GM19023 (cell line): Measurements from ENCODE around the gene ZNF385C.

Experiments used
- ATAC-seq: cut with Tn5 transposase; IDR thresholded peaks from one replicate; pipeline ENCODE4 v1.9.1; 2021; ENCODE audit warnings: mild to moderate bottlenecking, moderate library complexity; ENCODE audit not compliant: unreplicated experiment

ZNF385C gene

DNA sequence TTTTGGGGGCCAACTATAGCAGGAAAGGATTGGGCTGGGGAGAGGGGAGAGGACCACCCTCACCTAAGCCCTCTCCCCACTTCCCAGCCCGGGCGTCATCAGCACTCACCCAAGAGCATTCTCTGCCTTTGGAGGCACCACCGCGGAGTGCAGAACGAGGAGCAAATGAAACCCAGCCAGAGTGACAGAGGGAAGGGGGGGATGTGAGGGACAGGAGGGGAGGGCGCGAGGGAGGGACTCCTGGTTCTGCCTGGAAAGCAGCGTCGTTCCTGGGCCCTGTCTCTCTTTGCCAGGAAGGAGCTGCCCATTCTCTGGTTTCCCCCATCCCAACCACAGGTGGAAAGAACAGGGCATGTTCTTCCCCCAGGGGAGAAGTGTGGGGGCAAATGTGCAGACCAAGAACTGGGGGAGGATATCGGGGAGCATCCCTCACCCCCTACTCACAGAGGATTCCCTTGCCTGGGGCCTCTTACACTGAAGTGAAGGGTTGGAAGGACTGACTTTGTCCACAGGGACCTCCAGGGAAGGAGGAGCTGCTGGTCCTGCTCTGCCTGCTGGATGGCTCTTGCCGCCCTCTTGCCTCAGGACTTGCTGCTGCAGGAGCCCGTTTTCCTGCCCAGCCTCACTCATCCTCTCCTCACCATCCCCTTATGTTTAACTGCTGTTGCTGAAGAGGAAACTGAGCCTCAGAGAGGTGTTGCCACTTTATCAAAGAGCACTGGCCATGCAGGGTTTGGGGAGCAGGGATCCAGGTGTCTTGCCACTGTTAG, 44.4 kb downstream of the ZNF385C start:
- no peak for ATAC-seq

DNA sequence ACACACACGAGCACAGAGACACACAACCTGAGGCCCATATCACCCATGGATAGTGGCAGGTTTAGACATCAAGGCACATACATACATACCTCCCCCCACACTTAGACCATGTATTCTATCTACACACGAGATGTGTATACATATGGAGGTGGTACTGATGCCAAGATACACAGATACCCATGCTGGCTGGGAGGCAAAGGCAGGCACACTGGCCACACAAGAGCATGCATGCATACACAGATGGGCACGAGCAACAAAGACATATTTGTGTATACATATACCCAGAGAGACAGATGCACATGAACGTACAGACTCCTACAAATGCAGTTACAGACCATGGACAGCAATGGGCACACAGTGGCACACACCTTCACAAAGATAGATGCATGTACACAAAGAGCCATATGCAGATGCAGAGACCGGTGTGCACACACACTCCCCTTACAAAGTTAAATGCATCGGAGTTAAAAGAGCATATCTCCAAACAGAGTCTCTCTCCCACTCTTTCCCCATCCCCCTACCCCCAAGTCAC, 45.9 kb downstream of the ZNF385C start:
- no peak for ATAC-seq

DNA sequence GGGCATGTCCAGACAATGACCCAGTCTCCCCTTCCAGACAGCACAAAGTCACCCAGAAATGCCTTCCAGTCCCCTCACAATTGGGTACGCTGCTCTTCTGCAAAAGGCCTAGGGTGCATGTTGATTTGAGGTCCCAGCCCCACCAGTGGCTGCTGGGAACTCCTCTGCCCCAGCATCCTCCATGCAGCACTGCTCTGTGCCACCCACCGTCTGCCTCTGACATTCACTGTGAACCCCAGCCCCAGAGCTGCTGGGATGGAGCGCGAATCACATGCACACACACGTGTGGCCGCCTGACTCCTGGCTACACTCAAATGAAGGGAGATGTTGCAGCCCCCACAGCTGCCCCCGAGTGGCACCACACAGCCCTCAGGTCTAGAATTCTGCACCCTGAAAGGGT, 46.6 kb downstream of the ZNF385C start:
- ATAC-seq = no peak

DNA sequence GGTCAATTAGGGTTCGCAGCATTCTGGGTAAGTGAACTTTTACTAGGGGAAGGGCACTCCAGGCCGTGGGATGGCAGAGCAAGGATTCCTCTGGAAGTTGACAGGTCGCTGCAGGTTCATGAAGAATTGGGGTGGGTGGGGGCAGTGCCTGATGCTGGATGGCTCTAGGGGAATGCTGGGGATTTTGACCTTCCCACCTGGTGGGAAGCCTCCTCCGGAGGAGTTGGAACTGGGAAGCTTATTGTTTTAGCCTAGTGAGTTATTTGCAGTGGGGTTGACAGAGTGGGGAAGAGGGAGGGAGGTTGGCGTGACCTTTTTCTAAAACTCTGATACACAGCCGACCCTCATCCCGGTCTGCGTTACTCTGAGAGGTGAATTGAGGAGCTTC, 47.3 kb downstream of the ZNF385C start:
- no peak for ATAC-seq

DNA sequence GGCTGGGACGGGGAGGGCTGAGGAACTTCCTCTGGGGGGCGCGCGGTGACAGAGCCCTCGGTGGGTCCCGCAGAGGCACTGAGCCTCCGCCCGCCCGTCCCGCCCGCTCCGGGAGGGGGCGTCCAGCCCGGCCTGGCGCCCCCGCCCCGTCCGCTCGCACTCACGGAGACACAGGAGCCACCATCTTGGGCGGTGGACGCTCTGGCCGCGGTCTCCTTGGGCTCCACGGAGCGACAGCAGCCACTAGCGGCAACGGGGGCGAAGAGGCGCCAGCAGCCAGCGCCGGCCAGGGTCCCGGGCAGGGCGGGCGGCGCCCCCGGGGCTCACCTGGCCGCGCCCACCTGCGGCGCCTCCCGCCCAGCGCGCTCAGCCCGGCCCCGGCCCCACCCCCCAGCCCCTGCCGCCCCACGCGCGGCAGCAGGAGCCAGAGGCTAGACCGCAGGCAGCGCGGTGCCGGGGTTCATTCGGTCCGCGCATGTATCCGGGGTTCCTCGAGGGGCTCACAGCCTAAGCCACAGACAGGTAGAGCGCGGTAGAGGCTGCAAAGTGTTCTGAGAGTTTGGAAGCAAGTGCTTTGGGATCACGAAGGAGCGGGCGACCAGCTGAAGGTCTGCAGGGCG, 47.8 kb downstream of the ZNF385C start, which contains the start of gene C17orf113:
Gene C17orf113 (minus strand): TSS at position 209 of the 620 bp plus-strand sequence. CDS start 7,225 bp downstream, outside the sequence.
- ATAC-seq = no peak

DNA sequence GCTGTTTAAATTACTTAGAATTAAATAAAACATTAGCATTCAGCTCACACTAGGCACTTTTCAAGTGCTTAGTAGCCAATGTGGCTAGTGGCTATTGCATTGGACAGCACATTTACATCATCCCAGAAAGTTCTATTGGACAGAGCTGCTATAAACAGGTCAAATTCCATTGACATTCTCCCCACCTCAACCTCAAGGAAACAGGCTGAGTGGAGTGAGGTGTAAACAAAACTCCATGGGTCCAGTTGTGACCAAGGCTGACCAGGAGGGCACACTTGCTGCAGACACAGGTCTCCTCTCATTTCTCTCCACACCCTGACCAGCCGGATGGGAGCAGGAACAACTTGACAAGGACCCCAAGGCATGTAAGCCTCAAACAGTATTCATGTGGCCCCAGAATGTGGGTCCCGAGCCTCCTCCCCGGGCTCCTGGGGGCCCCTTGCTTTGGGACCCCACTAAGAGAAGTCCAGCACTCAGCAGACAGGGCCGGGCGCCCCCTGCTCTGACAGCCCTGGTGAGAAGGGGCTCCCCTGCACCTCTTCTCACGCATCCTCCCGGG, 48.4 kb downstream of the ZNF385C start:
- ATAC-seq = no peak

DNA sequence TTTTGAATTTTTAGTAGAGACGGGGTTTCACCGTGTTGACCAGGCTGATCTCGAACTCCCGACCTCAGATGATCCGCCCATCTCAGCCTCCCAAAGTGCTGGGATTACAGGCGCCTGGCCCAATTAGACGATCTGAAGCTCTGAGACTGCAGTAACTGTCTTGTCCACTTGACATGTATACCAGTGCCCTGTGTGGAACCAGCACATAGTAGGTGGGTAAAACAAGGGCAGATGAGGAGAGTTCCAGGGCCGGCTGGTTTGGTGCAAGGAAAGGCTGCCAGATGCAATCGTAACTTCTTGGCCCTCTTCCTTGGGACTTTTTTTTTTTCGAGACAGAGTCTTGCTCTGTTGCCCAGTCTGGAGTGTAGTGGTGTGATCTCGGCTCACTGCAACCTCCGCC, 50.9 kb downstream of the ZNF385C start:
- no peak for ATAC-seq

DNA sequence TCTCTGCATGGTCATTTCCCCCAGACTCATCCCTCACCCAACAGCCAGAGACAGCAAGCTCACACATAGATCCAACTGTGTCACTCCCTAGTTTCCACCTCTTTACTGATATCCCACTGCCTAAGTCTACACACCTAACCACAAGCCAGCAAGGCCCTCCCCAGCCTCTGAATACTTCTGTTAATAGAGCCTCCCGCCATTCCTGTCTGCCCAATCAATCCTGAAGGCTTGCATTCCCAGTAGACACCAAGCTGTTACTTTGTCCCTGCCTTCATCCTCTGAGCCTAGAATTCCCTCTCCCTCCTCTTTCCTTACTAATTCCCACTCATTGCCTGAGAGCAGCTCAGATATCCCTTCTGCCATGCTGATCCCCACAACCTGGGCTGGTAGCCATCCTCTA, 52.6 kb downstream of the ZNF385C start:
- ATAC-seq = no peak

DNA sequence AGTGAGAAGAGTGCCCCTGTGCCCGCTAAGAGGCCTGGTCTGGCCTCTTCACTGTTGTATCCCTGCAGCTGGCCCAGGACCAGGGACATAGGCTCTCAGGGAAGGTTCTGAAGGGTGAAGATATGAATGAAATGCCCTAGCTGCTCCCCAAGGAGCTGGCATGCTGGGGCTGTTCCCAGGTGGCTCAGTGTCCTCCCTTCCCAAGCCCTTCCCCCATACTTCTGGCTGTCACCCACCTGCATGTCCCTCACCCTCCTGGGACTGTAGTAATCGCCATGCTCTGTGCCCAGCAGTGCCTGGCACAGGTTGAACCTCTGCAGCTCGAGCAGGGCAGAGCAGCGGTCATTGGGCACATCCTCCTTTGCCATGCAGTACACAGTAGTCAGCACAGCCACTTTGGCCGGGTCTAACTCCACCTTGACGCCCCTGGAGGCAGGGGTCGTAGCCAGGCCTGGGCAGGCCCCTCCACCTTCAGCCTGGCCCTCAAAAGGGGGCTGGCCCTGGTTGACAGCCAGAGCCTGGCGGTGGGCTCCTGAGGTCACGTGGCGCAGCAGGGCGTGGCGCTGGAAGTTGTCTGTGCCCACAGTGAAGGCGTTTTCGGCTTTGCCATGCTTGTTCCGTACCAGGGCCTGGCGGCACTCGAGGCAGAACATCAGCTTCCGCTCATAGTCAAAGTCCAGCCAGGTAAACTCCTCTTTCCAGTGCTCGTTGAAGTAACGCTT, 55.5 kb downstream of the ZNF385C start:
- no peak for ATAC-seq

DNA sequence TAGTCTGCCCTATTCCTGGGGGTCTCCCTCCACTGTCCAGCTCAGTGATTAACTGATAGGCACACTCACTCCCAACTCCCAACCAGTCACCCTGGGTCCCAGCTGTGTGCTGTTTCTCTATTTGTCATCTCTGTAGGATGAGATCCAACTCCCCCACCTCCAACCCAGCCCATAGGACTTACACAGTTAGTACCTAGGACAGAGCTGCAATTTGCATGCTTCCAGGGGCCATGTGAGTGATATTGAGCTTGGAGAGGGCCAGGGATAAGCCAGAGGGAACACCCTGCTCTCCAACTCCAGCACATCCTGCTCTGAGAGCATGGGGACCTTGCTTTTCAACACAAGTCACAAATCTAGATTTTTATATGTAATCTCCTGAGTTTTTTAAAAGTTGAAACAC, 56.7 kb downstream of the ZNF385C start:
- no peak for ATAC-seq

DNA sequence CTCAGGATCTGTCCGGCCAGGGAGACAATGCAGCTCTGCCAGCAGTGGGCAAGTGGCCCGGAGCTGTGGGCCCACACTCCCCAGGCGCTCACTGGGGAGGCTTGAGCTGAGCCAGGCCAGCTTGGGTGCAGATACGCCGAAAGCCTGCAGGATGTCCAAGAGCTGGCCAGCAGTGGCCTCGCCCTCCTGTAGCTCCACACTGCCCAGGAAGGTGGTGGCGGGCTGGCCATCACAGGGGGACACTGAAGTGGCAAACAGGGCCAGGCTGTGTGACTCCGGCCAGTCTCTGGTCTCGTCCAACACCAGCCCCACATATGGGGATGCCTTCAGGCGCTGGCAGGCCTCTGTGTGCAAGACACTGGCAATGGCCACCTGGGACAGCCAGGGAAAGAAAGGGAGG, 57.5 kb downstream of the ZNF385C start:
- ATAC-seq = no peak

DNA sequence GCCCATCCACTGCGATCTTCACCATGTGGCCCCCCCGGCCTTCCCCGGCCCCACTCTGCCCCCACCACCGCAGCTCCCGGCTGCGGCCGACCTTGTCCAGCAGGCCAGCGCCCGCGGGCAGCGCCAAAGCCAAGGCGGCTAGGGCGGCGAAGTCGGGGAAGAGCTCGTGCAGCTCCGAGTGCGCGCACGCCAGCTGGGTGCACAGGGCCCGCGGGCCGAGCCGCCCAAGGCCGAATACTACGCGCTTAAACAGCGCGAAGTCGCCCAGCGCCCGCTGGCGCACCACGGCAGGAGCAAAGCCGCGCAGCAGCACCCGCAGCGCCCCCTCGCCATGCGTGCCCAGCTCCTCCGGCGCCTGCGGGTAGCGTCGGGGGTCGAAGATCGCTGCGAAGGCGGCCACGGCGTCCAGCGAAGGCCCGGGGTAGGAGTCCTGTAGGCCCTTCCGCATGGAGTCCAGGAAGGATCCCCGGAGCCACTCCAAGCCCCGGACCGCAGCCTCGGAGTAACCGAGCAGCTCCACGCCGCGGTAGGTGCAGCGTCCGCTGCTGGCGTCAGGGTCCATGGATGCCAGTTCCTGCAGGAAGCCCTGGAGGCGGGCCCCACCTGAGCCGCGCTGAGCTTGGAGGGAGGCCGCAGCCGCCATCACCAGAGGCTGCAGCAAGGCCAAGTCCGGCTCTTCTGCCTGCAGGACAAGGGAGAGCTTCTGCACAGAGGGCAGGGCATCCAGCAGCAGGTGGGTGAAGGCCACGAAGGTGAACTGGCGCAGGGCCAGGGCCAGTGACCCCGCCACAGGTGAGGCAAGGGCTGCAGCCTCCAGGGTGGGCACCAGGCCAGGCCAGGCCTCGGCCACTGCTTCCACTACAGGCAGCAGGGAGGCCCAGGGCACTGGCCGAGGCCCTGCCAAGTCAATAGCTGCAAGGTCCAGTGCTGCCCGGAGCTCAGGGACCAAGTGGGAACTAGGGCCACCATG, 58.2 kb downstream of the ZNF385C start:
- ATAC-seq = no peak

DNA sequence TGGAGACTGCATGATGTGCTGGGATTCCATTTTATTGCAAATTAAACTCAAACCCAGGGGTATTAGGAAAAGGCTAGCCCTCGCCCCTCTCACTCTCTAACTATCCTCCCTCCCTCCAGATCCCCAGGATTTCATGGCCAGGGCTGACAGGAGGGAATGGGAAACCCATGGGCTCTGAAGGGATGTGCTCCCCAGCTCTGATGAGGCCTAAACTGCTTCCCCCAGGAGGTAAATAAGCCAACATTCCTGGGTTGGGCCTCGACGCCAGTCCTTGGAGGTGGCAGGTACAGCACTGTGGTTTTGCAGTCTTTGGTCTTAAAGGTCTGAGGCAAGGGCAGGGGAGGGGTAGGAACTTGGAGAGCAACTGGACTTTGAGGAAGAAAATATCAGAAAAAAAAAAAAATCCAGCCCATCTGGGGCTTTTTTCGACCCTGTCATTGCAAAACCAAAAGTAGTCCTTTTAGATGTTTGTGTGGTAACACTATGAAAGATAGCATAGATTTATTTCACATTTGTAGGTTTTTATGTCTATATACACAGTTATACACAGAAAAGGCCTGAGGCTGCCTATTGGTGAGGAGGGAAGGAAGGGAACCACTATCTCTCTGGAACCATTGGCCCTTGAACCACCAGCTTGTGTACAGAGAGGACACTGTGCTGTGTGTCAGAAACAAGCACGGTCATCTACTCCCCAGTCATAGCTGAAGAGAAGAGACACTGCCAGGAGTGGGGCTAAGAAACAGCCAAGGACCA, 59.9 kb downstream of the ZNF385C start:
- no peak for ATAC-seq

DNA sequence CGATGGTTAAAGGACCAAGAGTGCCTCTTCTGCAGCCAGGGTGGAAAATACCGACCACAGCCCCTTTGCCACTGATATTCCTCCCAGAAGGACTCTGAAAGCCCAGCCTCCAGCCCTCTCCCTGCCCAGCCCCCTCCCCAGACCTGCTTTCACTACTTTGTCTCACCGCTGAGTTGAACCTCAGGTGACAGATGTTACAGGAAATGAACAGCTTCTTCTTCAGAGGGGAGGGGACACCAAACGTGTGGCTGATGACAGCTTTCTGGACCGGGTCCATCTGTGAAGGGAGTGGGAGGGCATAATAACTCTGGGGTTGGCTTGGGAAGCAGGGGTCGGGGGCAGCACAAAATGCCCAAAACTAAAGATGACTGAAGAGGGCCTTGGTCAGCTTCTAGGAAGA, 64.2 kb downstream of the ZNF385C start:
- no peak for ATAC-seq

DNA sequence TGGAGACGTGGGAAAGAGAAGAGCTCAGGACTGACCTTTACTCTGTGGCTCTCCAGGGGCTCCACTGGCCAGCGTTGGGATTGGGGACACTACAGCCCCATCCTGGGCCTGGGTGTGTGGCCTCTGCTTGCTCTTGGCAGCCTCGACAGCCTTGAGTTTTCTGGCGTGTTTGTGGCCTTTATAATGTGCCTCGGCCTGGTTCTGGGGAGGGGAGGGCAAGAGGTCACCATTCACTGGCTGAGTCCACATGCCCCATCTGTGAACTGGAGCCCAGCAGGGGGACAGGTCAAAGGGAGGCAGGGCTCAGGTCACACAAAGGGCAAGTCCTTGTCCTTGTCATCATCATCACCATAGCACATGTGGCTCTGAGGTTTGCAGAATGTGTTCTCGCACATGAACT, 66.7 kb downstream of the ZNF385C start:
- no peak for ATAC-seq

DNA sequence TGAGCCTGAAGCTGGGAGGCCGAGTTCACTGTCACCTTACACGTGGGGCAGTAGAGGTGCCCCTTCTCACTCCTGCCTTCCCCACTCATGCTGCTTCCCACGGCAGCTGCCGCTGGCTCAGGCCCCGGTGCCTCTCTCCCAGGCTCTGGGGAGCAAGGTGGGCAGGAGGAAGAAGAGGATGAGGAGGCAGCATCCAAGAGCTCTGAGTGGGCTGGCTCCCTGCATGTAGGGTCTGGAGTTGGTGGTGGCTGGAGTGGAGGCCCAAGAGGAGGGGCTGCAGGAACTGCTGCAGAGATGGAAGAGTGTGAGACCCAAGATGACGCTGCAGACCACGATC, 69.5 kb downstream of the ZNF385C start:
- no peak for ATAC-seq

DNA sequence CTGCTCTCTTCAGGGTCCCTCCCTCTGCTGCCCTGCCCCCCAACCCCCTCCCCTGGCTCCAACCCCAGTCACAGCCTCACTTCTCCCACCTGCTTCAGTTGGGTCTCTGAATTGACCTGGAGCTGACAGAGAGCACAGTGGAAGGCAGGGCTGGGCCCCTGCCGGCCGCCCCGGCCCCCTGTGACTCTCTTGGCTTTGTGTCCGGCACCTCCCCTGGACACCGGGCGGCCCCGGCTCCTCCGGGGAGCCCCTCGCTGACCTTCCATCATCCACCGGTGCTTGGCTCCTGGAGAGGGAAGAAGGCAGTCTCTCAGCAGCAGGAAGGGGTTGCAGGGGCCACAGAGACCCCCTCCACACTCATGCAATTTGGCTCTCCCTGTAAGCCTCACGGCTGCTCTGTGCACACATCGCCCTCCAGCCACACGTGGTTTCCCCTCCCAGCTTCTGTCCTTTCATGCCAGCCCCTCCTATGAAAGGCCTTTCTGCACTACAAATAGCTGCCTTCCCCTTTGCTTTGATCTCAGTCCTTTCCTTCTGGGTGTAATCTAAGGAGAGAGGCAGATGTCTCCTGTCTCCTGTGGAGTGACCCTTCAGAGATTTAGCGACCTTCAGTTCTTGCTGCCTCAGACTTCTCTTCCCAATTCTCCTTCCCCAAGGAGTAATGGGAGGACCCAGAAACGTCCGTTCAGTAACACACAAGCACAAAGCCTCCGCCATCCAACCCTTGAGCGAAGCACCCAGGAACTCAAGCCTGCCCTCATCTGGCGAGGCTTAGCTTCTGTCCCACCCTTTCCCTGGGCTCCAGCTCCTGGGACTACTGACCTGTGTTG, 70.1 kb downstream of the ZNF385C start:
- ATAC-seq = no peak

DNA sequence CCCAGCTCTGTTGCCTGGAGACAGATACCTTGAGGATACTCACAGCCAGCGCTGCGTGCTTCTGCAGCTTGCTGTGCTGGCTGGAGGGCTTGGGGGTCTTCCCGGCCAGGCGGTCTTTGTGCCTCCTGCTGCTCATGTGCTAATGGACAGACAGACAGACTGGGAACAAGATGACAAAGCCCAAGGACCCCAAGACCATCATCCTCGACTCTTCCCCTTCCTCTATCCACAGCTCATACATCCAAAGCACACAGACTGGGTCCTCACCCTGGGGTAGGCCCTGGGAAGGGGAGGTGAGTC, 70.7 kb downstream of the ZNF385C start:
- ATAC-seq = no peak
